Measurements from ENCODE around the gene ZYX.
"Not testable (repeated sequence)": the region's sequence is repeated elsewhere in the genome, so short reads cannot be mapped to it uniquely, and the experiment has no call there.

The ZYX gene

GRCh38 chr7:143393267-143394041, 12.3 kb downstream of the ZYX start:
- H3K4me3 ChIP-seq (ENCODE audit: low read length) = no peak overlapping the region
- no peak for TF ChIP-seq ZNF274 (IDR thresholded peaks at IDR 0.05; ENCODE audit: low read depth, low read length)

- TF ChIP-seq ZNF274 (IDR thresholded peaks at IDR 0.05; ENCODE audit: low read depth, low read length) = no peak
- H3K4me3 ChIP-seq (ENCODE audit: low read length) = no peak overlapping the region
These were observed 12.9 kb downstream of the ZYX start for GRCh38 chr7:143394068-143394467.

DNA sequence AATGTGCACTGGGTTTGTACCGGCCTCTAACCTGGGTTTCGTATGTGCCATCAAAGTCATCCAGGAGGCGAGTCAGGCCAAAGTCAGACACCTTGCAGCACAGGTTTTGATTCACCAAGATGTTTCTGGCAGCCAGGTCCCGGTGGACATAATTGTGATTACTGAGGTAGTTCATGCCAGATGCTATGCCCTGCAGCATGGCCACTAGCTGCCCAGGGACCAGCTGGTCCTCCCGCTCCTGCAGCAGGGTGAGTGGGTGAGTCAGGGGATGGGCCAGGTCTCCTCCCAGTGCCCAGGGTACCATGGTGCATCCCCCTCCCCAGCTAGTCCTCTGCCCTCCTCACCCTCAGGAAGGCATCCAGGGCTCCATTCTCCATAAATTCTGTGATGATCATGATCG, 13.6 kb downstream of the ZYX start:
- TF ChIP-seq ZNF274 (IDR thresholded peaks at IDR 0.05; ENCODE audit: low read depth, low read length) = no peak

DNA sequence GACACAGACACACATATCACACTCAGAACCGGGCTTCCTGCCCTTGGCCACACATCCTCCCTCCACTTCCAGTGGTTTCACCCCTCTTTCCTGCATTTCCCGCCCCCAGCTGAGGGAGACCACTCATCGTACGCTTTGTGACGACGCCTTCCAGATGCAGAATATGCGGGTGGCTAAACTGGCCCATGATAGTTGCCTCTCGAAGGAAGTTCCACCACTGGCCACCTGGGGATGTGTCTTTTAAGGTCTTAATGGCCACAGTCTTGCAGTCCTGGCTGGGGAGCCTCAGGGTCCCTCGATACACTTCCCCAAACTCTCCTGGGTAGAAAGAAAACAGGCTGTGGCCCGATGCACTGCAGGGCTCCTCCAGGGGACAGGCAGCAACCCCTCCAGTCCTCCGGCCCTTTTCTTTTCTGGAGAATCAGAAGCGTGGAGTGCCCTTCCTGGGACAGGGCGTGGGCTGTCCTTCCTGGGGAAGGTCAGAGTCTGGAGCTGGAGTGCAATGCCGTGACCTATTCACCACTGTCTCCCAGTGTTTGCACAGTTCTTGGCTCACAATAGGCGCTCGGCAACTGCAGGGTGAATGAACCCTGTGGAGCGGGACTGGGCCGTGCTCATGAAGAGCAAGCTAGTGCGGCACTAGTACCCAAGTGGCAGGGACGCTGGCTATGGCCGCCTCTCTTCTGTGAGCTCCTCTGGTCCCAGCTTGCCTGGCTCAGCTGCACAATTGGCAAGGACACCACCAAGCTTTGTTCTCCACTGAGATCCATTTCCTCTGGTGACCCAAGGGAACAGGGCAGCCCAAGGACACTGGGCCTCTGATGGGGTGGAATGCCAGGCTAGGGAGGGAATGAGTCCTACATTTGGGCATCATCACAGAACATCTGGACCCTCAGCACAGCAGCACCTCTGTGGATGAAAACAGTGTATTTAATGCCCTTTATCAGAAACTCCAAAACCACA, 14.3 kb downstream of the ZYX start:
- no peak for TF ChIP-seq ZNF274 (IDR thresholded peaks at IDR 0.05; ENCODE audit: low read depth, low read length)
- no peak overlapping the region for H3K4me3 ChIP-seq (ENCODE audit: low read length)

More for the DNA sequence above, 13.6 kb downstream of the ZYX start:
- H3K4me3 ChIP-seq (ENCODE audit: low read length) = no peak overlapping the region

GRCh38 chr7:143396182-143396581, 15.0 kb downstream of the ZYX start:
- H3K4me3 ChIP-seq (ENCODE audit: low read length) = no peak overlapping the region
- no peak for TF ChIP-seq ZNF274 (IDR thresholded peaks at IDR 0.05; ENCODE audit: low read depth, low read length)

- TF ChIP-seq ZNF274 (IDR thresholded peaks at IDR 0.05; ENCODE audit: low read depth, low read length) = no peak
- H3K4me3 ChIP-seq (ENCODE audit: low read length) = no peak overlapping the region
These were observed 15.7 kb downstream of the ZYX start for GRCh38 chr7:143396625-143397556.

DNA sequence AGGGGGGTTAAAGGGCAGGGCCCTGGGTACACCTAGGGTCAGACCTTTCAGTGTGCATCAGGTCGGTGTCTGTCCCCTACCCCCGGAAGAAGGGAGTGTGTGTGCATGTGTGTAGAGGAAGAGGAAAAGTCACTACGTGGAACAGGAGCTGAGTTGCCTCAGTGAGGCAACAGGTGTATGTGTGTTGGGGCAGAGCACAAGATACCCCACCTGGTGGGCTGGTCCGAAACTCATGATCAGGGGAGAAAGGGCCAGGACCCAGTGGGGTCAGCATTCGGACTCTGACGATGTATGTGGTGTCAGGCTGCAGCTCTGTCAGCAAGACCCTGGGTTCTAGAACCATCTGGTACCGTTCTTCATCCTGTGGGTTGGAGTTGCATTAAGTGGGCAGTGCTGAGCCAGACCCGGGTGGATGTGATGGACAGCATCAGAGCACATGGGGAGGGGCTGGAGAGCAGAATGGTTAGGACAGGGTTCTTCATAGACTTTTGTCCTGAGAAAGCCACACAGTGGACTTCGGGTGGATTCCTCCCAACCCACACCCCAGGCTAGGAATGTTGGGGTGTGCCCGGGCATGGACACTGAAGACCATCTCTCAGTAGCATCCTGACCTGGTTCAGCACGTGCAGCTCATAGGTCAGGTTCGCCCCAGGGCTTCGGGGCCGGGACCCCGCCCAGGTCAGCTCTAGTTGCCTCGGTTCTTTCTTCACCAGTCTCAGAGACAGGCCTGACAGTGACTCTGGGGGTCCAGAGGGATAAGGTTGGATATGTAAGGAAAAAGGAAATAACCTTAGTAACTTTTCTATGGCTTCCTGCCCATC, 16.8 kb downstream of the ZYX start:
- H3K4me3 ChIP-seq (ENCODE audit: low read length) = no peak overlapping the region
- TF ChIP-seq ZNF274 (IDR thresholded peaks at IDR 0.05; ENCODE audit: low read depth, low read length) = no peak

DNA sequence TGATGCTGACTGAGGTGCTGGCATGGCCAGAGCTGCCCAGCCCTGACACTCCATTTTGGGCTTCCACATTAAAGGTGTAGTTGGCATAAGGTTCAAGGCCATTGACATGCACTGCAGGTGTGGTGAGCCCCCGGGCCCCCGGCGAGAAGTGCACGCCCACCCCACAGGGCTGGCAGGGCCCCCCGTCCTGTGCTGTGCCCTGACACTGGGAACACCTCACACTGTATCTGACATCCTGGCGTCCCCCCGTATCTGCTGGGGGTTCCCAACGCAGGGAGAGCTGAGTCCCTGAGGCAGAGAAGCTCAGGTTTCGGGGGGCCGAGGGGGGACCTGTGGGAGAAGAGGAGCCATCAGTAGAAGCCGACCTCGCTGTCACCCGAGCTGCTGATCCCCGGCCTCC, 17.5 kb downstream of the ZYX start:
- TF ChIP-seq ZNF274 (IDR thresholded peaks at IDR 0.05; ENCODE audit: low read depth, low read length) = no peak
- no peak overlapping the region for H3K4me3 ChIP-seq (ENCODE audit: low read length)

- TF ChIP-seq ZNF274 (IDR thresholded peaks at IDR 0.05; ENCODE audit: low read depth, low read length) = no peak
These were observed 18.0 kb downstream of the ZYX start for GRCh38 chr7:143399151-143399550.

GRCh38 chr7:143399642-143400041, 18.5 kb downstream of the ZYX start:
- TF ChIP-seq ZNF274 (IDR thresholded peaks at IDR 0.05; ENCODE audit: low read depth, low read length) = no peak
- H3K4me3 ChIP-seq (ENCODE audit: low read length) = no peak overlapping the region

More at GRCh38 chr7:143399151-143399550, 18.0 kb downstream of the ZYX start:
- H3K4me3 ChIP-seq (ENCODE audit: low read length) = no peak overlapping the region

DNA sequence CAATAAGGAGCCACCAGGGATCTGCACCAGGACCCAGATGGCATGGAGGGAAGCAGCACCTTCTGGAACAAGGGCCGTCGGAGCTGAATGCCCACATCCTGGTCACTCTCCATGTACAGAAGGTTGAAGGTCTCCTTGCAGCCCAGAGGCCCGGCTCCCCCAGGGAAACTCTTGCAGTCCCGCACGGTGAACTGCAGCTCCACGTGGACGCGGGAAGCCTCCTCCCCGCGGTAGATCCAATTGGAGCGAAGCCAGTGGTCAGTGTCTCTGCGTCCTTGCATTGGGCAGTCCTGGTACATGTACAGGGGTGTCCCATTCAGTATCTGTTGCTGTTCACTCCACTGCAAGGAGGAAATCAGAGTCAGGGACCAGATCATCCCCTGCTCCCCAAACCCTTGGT, 20.1 kb downstream of the ZYX start:
- no peak for TF ChIP-seq ZNF274 (IDR thresholded peaks at IDR 0.05; ENCODE audit: low read depth, low read length)
- H3K4me3 ChIP-seq (ENCODE audit: low read length) = no peak overlapping the region

- not testable (repeated sequence) for H3K4me3 ChIP-seq (ENCODE audit: low read length)
These were observed 21.1 kb downstream of the ZYX start for GRCh38 chr7:143402233-143402632.
